NCI-H1048 (cell line): ENCODE results near the gene TMEM214.

Experiments used
- DNase-seq: peaks from one replicate; lab custom pipeline; 2025; lab: John Stamatoyannopoulos, UW

The TMEM214 gene

GRCh38 chr2:27010139-27010538, 22.6 kb upstream of the TMEM214 start:
- DNase-seq, result no peak

- no peak for DNase-seq
Measured at GRCh38 chr2:27013738-27014137, 19.0 kb upstream of the TMEM214 start.

DNA sequence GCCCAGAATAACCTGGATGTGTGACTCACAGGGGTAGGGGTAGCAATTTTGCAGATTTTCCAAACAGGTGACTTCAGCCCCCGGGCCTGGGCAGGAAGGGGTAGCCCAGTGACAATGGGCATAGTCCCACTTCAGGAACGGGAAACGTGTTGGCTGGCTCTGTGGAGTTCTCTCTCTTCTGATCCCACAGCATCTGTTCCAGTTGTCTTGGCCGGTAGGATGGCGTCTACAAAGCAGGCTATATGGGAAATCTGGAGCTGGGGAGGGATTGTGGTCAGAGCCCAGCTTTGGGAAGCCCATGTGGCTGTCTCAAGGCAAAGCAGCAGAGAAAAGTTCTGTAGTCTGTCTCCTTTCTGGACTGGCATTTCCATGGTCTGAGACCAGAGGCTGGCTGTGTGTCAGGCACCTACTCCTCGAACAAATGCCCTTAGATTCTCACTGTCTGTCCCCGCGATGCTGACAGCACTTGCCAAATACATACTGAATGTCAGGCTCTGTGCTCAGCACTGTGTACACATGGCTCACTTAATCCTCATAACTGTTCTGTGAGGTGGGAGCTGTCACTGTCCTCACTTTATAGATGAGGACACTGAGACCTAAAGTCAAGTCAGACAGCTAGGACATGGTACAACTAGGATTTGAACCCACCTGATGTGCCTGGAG, 17.9 kb upstream of the TMEM214 start:
- DNase-seq, result no peak

DNA sequence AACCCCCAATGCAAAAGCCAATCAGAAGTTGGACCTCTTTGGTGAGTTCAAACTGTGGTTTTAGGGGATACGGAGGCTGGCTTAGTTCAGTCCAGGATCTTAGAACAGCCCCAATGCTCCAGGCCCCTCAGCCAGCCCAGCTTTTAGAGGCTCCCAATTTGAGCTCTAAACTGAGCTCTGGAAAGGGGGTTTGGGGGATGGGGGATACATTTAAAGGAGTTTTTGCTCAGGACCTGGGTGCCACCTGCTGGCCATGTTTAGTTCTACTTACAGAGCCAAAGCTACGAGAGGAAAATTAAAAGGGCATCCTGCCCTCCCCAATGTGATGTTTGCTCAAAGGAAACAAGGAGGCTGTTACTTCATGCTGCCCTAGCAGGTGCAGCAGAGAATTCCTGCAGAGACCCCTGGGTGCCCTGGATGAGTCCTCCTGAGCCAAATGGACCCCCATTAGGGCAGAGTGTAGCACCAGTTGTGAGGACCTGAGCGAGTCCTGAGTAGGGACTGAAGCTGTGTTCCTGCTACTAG, 15.9 kb upstream of the TMEM214 start:
- DNase-seq, result peak; percentile 3

GRCh38 chr2:27018142-27018541, 14.6 kb upstream of the TMEM214 start:
- no peak for DNase-seq

DNA sequence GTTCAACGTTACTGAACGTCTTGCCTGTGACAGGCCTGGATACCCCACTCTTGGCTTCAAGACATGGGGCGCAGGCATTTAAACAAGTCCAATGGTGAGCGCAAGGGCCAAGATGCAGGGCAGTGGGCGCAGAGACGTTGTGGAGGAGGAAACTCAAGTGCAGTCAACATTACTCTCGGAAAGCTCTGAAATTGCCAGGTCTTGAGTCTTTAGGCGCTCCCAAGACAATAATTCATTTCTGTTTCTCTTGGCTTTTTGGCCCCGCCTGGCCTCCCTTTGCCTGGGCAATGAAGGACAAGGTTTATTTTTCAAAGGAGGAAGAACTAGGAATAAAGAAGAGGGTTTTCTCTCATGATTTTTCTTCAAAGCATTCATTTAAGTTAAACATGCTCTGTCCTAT, 13.3 kb upstream of the TMEM214 start:
- DNase-seq, result no peak

DNA sequence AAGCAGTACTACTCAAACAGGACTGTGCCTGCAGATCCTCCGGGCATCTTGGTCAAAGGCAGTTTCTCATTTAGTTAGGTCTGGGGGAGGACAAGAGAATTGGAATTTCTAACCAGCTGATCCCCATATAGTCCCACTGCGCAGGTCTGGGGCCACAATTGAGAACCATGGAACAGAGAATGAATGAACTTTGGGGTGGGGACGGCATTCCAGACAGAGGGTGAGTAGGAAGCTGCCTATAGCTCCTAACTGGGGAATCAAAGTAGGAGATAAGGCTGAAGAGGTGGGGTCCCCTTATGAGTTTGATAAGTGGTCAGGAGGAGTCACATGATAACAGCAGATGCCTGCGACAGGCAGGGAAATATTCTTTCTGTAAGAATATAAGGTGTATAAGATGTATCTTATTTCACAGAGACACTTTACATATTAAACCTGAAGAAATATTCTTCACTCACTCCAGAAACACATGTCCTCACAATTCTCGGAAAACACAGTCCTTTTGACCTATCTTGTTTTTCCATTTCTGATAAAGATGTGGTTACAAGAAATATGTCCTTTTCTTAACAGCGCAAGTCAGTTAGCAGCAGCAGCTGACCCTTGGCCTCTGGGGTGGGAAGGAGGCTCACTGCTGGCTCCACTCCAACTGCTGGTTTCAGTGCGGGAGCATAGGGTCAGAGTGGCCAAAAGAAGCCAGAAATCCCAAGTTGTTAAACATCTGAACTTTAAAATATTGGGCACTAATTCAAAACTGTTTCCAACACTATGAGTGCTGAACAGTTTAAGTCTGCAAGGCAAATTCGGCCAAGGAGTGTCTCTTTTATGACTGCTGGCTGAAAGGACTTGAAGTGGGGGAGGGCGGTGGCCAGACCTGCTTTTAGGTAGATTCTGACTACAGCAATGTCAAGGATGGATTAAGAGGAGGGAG, 12.6 kb upstream of the TMEM214 start:
- no peak for DNase-seq

- no peak for DNase-seq
Measured at GRCh38 chr2:27021253-27022049, 11.3 kb upstream of the TMEM214 start.

DNA sequence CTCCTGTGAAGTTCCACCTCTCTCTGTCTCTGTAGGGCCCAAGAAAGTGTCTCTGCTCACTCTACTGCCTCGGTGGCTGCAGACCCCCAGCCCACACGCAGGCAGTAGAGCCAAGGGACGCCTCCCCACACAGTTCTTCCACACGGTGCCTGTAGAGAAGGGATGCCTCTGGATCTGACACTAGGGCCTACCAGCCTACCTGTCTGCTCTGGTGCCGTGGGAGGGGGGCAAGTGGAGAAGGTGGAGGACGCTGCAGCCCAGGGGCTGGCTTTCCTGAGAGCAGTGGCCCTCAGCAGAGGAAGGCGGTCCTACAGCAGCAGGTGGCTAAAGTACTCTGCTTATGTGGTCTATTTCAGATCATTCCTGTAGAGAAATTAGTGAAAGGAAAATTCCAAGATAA, 9.0 kb upstream of the TMEM214 start:
- no peak for DNase-seq

DNA sequence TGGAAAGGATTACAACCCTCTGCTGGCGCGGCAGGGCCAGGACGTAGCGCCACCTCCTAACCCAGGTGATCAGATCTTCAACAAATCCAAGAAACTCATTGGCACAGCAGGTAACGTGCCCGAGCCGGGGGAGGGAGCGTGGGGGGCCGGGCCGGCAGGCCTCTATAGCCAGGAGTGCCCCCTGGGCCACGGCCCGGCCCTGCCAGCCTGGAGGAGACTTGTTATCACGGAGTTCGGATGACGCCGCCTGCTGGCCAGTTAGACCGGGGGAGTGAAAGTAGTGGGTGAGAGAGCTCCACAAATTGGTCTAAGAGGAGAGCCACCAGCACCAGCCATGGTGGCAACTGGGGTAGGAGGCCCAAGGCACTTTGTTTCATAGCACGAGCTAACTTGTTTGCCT, 8.6 kb upstream of the TMEM214 start:
- DNase-seq, result no peak

DNA sequence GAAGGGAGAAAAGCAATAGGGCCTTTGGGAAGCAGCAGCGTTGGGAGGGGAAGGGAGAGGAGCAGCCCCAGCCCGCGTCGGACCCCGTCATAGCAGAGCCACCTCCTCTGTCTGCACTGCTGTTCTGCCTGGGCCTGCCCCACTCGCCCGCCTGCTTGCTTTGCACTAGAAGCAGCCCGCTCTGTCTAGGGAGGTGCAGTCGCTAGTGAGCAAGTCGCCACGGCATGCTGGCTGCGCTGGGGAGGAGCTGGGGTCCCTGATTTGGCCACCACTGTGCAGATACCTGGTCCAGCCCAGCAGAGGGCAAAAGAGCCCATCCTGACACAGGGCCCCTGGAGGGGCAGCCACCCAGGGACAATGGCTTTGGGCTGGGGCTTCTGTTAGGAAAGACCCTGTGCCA, 8.0 kb upstream of the TMEM214 start:
- DNase-seq, result no peak

DNA sequence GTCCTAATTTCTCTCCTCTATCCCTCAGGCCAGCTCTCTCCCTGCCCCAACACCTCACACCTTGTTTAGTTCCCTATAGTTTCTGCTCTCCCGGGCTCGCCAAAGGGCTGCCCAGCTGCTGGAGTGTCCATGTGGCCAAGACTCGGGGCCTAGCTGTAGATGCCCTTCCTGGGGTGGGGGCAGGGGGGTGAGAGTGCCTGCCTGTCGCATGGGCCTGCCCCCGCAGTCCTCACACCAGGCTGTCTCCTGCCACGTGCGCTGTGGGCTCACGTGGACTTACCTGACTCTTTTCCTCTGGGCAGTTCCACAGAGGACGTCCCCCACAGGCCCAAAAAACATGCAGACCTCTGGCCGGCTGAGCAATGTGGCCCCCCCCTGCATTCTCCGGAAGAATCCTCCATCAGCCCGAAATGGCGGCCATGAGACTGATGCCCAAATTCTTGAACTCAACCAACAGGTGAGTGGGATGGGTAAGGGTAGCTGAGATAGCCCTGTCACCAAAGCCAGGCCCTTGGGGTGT, 7.4 kb upstream of the TMEM214 start:
- no peak for DNase-seq

- DNase-seq, result no peak
Measured at GRCh38 chr2:27025861-27026851, 6.6 kb upstream of the TMEM214 start.

DNA sequence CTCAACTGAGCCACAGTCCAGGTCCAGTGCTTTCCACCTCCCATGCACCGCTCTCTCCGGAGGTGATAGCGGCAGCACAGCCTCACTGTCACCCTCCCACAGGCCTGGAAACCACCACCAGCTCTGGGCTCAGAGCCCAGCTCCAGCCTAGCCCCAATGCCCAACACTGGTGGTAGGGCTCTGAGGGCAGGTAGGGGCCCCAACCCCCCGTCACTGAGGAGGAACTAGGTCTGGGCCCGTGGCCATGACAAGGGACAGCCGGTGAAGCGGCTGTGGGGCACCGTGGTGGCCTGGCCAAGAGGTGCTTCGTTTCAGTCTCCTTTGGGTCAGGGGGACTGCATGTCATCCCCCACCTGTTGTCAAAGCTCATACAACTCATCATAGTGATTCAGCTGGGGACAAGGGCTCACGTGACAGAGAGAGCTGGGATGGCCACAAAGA, 5.5 kb upstream of the TMEM214 start:
- no peak for DNase-seq

DNA sequence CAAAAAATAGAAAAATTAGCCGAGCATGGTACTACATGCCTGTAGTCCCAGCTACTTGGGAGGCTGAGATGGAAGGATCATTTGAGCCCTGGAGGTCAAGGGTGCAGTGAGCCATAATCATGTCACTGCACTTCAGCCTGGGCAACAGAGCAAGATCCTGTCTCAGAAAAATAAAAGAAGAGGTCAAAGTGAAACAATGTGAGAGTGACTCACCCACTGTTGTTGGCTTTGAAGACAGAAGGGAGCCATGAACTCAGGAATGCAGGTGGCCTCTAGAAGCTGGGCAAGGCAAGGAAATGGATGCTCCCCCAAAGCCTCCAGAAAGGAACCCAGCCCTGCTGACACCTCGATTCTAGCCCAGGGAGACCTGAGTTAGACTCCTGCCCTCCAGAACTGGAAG, 3.7 kb upstream of the TMEM214 start:
- no peak for DNase-seq

DNA sequence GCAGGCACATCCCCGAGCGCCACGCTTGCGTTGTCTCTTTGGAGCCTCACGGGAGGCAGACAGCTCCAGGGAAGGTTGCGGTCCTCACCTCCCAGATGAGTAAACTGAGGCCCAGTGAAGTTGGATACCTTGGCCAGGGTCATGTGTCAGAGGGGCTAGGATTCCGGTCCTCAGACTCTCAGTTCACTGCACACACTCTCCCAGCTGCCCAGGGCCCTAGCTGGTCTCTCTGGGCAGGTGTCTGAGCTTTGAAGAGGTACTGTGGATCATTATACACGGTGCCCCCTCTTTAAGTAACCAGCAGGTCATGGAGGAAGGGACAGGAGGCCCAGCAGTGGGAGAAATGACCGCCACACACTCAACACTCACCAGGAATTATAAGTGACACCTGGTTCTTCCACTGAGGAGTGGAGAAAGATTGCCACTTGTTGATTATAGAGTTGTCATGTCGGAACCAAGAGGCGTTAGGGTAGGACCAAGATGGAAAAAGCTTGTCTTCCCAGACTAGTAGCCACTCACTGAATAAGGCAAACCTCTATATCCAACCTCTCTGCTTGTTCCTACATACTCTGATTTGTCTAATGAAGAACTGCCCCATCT, 588 bp downstream of the TMEM214 start:
- no peak for DNase-seq

- DNase-seq, result no peak
Measured at GRCh38 chr2:27038012-27038411, 5.2 kb downstream of the TMEM214 start.

DNA sequence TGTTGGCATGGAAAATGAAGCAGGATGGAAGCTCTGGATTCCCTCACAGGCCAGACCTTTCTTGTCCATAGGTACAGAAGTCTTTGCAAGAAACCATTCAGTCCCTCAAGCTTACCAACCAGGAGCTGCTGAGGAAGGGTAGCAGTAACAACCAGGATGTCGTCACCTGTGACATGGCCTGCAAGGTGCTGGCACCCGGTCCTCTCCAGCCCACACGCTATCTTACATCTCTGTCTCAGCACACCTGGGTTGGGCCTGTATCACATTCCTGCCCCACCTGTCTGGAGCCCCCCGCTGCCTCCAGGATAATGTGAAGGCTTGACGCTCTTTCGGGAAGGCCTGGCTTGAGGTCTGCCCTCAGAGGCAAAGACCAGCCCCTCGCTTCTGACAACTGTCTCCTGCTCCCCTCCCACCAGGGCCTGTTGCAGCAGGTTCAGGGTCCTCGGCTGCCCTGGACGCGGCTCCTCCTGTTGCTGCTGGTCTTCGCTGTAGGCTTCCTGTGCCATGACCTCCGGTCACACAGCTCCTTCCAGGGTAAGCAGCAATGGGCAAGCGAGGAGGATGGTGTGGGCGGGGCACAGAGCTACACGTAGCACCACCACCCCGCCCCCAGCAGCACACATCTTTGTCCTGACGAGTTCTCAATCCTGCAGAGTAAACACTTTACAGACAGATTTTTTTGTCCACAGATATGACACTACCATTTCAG, 6.0 kb downstream of the TMEM214 start:
- DNase-seq, result no peak

- DNase-seq, result no peak
Measured at GRCh38 chr2:27039426-27039825, 6.7 kb downstream of the TMEM214 start.

DNA sequence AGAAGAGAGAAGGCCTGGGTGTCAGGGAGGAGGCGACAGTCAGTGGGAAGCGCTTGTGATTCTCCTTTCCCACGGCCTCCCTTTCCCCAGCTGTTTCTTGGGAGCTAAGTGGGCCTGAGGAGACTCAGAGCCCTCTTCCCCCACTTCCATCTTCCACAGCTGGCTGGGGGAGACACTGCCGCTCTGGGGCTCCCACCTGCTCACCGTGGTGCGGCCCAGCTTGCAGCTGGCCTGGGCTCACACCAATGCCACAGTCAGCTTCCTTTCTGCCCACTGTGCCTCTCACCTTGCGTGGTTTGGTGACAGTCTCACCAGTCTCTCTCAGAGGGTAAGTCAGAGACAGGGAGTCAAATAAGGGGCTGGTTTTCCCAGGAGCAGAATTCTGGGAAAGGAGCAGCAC, 7.1 kb downstream of the TMEM214 start:
- no peak for DNase-seq
